Loucy (cell line): Measurements from ENCODE around the gene OLA1.

Source experiments
- H2AFZ ChIP-seq: fragments of 200-600 bp; sonication (generic); 2 replicates; pipeline ENCODE4 v1.6.0; 2016; ENCODE audit warnings: antibody characterized with exemption, mild to moderate bottlenecking, low read length, moderate library complexity
- H3F3A ChIP-seq: fragments of 200-600 bp; 2 replicates; pipeline ENCODE4 v1.6.0; 2016; ENCODE audit warnings: antibody characterized with exemption, low read depth, mild to moderate bottlenecking
- H3K27me3 ChIP-seq: fragments of 200-600 bp; sonication (generic); 2 replicates; pipeline ENCODE4 v1.6.1; 2014; ENCODE audit warnings: low read length, mild to moderate bottlenecking; ENCODE audit not compliant: insufficient read depth, poor library complexity, severe bottlenecking
- H3K36me3 ChIP-seq: fragments of 200-600 bp; sonication (generic); 2 replicates; pipeline ENCODE4 v1.6.1; 2016; ENCODE audit warnings: low read length; ENCODE audit not compliant: insufficient read depth
- H3K4me1 ChIP-seq: fragments of 200-600 bp; sonication (generic); 2 replicates; pipeline ENCODE4 v1.5.1; 2014; ENCODE audit warnings: low read length, mild to moderate bottlenecking; ENCODE audit not compliant: insufficient read depth, poor library complexity, severe bottlenecking
- H3K4me2 ChIP-seq: fragments of 200-600 bp; sonication (generic); 2 replicates; pipeline ENCODE4 v1.6.0; 2014; ENCODE audit warnings: antibody characterized with exemption, low read length, low read depth, mild to moderate bottlenecking; ENCODE audit not compliant: poor library complexity, severe bottlenecking
- H3K4me3 ChIP-seq: fragments of 200-600 bp; sonication (generic); 2 replicates; pipeline ENCODE4 v1.5.1; 2014; ENCODE audit warnings: low read length, mild to moderate bottlenecking, mixed read lengths; ENCODE audit not compliant: poor library complexity, severe bottlenecking
- H3K79me2 ChIP-seq: fragments of 200-600 bp; sonication (generic); 2 replicates; pipeline ENCODE4 v1.6.1; 2014; ENCODE audit warnings: low read length; ENCODE audit not compliant: insufficient read depth
- H3K9ac ChIP-seq: fragments of 200-600 bp; sonication (generic); 2 replicates; pipeline ENCODE4 v1.6.0; 2014; ENCODE audit warnings: mild to moderate bottlenecking, low read depth, low read length, moderate library complexity; ENCODE audit not compliant: poor library complexity, severe bottlenecking
- H3K9me2 ChIP-seq: fragments of 200-600 bp; sonication (generic); replicated peaks from 2 replicates; pipeline ENCODE4 v1.6.1; 2016; ENCODE audit warnings: low read depth, low read length, mixed read lengths
- H3K9me3 ChIP-seq: fragments of 200-600 bp; sonication (generic); 2 replicates; pipeline ENCODE4 v1.6.1; 2014; ENCODE audit warnings: mild to moderate bottlenecking, antibody characterized with exemption, low read length, low read depth; ENCODE audit not compliant: insufficient read depth
- H4K20me1 ChIP-seq: fragments of 200-600 bp; sonication (generic); 2 replicates; pipeline ENCODE4 v1.6.0; 2014; ENCODE audit warnings: antibody characterized with exemption, low read length, mild to moderate bottlenecking; ENCODE audit not compliant: insufficient read depth, poor library complexity, severe bottlenecking
- CTCF ChIP-seq: fragments of 200-600 bp; sonication (generic); conservative IDR thresholded peaks from 2 replicates; pipeline ENCODE4 v1.5.1; 2014; ENCODE audit warnings: mild to moderate bottlenecking, antibody characterized with exemption, low read length
- EZH2phosphoT487 ChIP-seq: fragments of 200-600 bp; IDR thresholded peaks from 2 replicates; pipeline ENCODE4 v1.6.1; 2018; ENCODE audit warnings: antibody characterized with exemption, mild to moderate bottlenecking, moderate library complexity, borderline replicate concordance

Gene OLA1

DNA sequence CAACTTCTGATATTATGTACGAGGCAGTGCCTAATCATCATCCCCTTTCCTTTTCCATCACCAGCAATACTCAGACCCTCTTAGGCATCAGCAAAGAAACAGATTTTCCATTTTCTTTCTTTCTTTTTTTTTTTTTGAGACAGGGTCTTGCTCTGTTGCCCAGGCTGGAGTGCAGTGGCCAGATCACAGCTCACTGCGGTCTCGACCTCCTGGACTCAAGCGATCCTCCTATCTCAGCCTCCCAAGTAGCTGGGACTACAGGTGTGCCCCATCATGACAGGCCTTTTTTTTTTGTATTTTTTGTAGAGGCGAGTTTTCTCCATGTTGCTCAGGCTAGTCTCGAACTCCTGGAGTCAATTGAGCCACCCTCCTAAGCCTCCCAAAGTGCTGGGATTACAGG, 5.9 kb upstream of the OLA1 start:
- H3F3A ChIP-seq: no peaks in the 10 kb centered on the region
- no peaks in the 10 kb centered on the region for H3K36me3 ChIP-seq
- TF ChIP-seq CTCF: no peak
- TF ChIP-seq EZH2phosphoT487: no peak
- no peak overlapping the region for H3K4me3 ChIP-seq
- no peaks in the 10 kb centered on the region for H3K9me3 ChIP-seq
- H3K79me2 ChIP-seq: no peaks in the 10 kb centered on the region
- H3K27me3 ChIP-seq: no peaks in the 10 kb centered on the region
- no peaks in the 10 kb centered on the region for H3K9me2 ChIP-seq
- H3K4me2 ChIP-seq: no peak overlapping the region
- no peaks in the 10 kb centered on the region for H4K20me1 ChIP-seq
- peaks cover 2% of the 10 kb centered on the region for H3K4me1 ChIP-seq
- H2AFZ ChIP-seq: no peak overlapping the region
- H3K9ac ChIP-seq: no peak overlapping the region

- Histone ChIP-seq H3K9ac (peak overlapping the region; percentile 94), H2AFZ (peak overlapping the region; percentile 93), H3K9me2 (no peaks in the 10 kb centered on the region), H3K36me3 (no peaks in the 10 kb centered on the region), H3F3A (no peaks in the 10 kb centered on the region), H3K4me1 (peaks cover 25% of the 10 kb centered on the region), H3K79me2 (peaks cover 39% of the 10 kb centered on the region), H3K4me3 (peak overlapping the region; percentile 95), H3K27me3 (no peaks in the 10 kb centered on the region), H3K4me2 (peak overlapping the region; percentile 98), H4K20me1 (peaks cover 37% of the 10 kb centered on the region), H3K9me3 (no peaks in the 10 kb centered on the region)
- no peak for TF ChIP-seq CTCF
- TF ChIP-seq EZH2phosphoT487: no peak
These were observed 763 bp upstream of the OLA1 start for GRCh38 chr2:174248998-174249592.

GRCh38 chr2:174247474-174248186, 702 bp downstream of the OLA1 start:
- Histone ChIP-seq H3K9ac (peak overlapping the region; percentile 95), H3K4me3 (peak overlapping the region; percentile 95), H3K27me3 (no peaks in the 10 kb centered on the region), H3F3A (no peaks in the 10 kb centered on the region), H2AFZ (peak overlapping the region; percentile 89), H4K20me1 (peaks cover 48% of the 10 kb centered on the region), H3K79me2 (peaks cover 54% of the 10 kb centered on the region), H3K9me3 (no peaks in the 10 kb centered on the region), H3K9me2 (no peaks in the 10 kb centered on the region), H3K4me1 (peaks cover 29% of the 10 kb centered on the region), H3K4me2 (peak overlapping the region; percentile 92), H3K36me3 (no peaks in the 10 kb centered on the region)
- TF ChIP-seq EZH2phosphoT487 (no peak), CTCF (no peak)
